Measurements from ENCODE around the gene NFASC. TPM values are rescaled to one million over a fixed set of nuclear protein-coding genes. Genes with fewer than 3 reads are reported as not detected.

Gene NFASC
- polyA plus RNA-seq, 4 donors: 0.22 to 5.8 (median 3.0) TPM

GRCh38 chr1:205038132-205038786 is 167.6 kb downstream of the NFASC start:
- WGBS, 3 donors: 77 to 82% (median 82%) methylated on average over 5 to 6 of the region's 6 CpGs
- Histone ChIP-seq H3K4me3 (ENCODE audit: low read depth in 1 of 3, low read length in 3 of 3) (no peak overlapping the region), H3K4me1 (ENCODE audit: control insufficient read depth in 3 of 3, insufficient read depth in 2 of 3, low read depth in 1 of 3, low read length in 2 of 3) (no peaks in the 10 kb centered on the region), H3K27ac (ENCODE audit: low read depth in 1 of 3, low read length in 2 of 3) (no peak overlapping the region), H3K36me3 (ENCODE audit: control insufficient read depth in 3 of 3, insufficient read depth in 2 of 3, low read depth in 1 of 3, low read length in 3 of 3) (no peaks in the 10 kb centered on the region), H3K27me3 (ENCODE audit: control insufficient read depth in 3 of 3, insufficient read depth in 3 of 3, low read length in 3 of 3) (peaks cover 2 to 25% (median 2%) of the 10 kb centered on the region in 3 donors), H3K9me3 (ENCODE audit: control insufficient read depth in 2 of 2, insufficient read depth in 1 of 2, low read depth in 1 of 2, low read length in 1 of 2) (peaks cover 0 to 5% of the 10 kb centered on the region in 2 donors)
- FAIRE-seq (no peak), DNase-seq (no peak)

- FAIRE-seq (no peak), DNase-seq (no peak)
- Histone ChIP-seq H3K27me3 (ENCODE audit: control insufficient read depth in 3 of 3, insufficient read depth in 3 of 3, low read length in 3 of 3) (peaks cover 5 to 54% (median 17%) of the 10 kb centered on the region in 3 donors), H3K4me1 (ENCODE audit: control insufficient read depth in 3 of 3, insufficient read depth in 2 of 3, low read depth in 1 of 3, low read length in 2 of 3) (no peaks in the 10 kb centered on the region), H3K36me3 (ENCODE audit: control insufficient read depth in 3 of 3, insufficient read depth in 2 of 3, low read depth in 1 of 3, low read length in 3 of 3) (no peaks in the 10 kb centered on the region), H3K27ac (ENCODE audit: low read depth in 1 of 3, low read length in 2 of 3) (no peak overlapping the region), H3K4me3 (ENCODE audit: low read depth in 1 of 3, low read length in 3 of 3) (no peak overlapping the region), H3K9me3 (ENCODE audit: control insufficient read depth in 2 of 2, insufficient read depth in 1 of 2, low read depth in 1 of 2, low read length in 1 of 2) (peaks cover 0 to 1% of the 10 kb centered on the region in 2 donors)
- 10 to 31% (median 19%) methylated on average over 4 of the region's 4 CpGs for WGBS, 3 donors
These were observed 170.5 kb downstream of the NFASC start for GRCh38 chr1:205041001-205041715.

- H3K4me3 ChIP-seq (ENCODE audit: low read depth in 1 of 3, low read length in 3 of 3): no peak overlapping the region
- no peaks in the 10 kb centered on the region for H3K9me3 ChIP-seq (ENCODE audit: control insufficient read depth in 2 of 2, insufficient read depth in 1 of 2, low read depth in 1 of 2, low read length in 1 of 2)
- no peak for FAIRE-seq
- no peaks in the 10 kb centered on the region for H3K4me1 ChIP-seq (ENCODE audit: control insufficient read depth in 3 of 3, insufficient read depth in 2 of 3, low read depth in 1 of 3, low read length in 2 of 3)
- no peaks in the 10 kb centered on the region for H3K36me3 ChIP-seq (ENCODE audit: control insufficient read depth in 3 of 3, insufficient read depth in 2 of 3, low read depth in 1 of 3, low read length in 3 of 3)
- no peak overlapping the region for H3K27ac ChIP-seq (ENCODE audit: low read depth in 1 of 3, low read length in 2 of 3)
- DNase-seq: no peak
- 55 to 65% (median 63%) methylated on average over 14 to 16 of the region's 16 CpGs for WGBS, 3 donors
- peaks cover 5 to 64% (median 17%) of the 10 kb centered on the region in 3 donors for H3K27me3 ChIP-seq (ENCODE audit: control insufficient read depth in 3 of 3, insufficient read depth in 3 of 3, low read length in 3 of 3)
These were observed 171.6 kb downstream of the NFASC start for GRCh38 chr1:205041998-205042910.

GRCh38 chr1:205042911-205043806 is 172.5 kb downstream of the NFASC start, which contains the start of gene CNTN2:
TSS of gene CNTN2 (plus strand) at chr1:205043212. CDS start at chr1:205053186, 9,974 bp downstream.
- DNase-seq: no peak
- Histone ChIP-seq H3K36me3 (ENCODE audit: control insufficient read depth in 3 of 3, insufficient read depth in 2 of 3, low read depth in 1 of 3, low read length in 3 of 3) (no peaks in the 10 kb centered on the region), H3K27ac (ENCODE audit: low read depth in 1 of 3, low read length in 2 of 3) (no peak within 1 kb of the TSS), H3K9me3 (ENCODE audit: control insufficient read depth in 2 of 2, insufficient read depth in 1 of 2, low read depth in 1 of 2, low read length in 1 of 2) (no peaks in the 10 kb centered on the region), H3K27me3 (ENCODE audit: control insufficient read depth in 3 of 3, insufficient read depth in 3 of 3, low read length in 3 of 3) (peaks cover 5 to 72% (median 17%) of the 10 kb centered on the region in 3 donors), H3K4me3 (ENCODE audit: low read depth in 1 of 3, low read length in 3 of 3) (no peak within 1 kb of the TSS), H3K4me1 (ENCODE audit: control insufficient read depth in 3 of 3, insufficient read depth in 2 of 3, low read depth in 1 of 3, low read length in 2 of 3) (no peaks in the 10 kb centered on the region)
- 12 to 15% (median 13%) methylated on average over 29 to 53 of the region's 53 CpGs for WGBS, 3 donors
- FAIRE-seq: no peak

GRCh38 chr1:205043866-205044265 is 173.2 kb downstream of the NFASC start:
- H3K27me3 ChIP-seq (ENCODE audit: control insufficient read depth in 3 of 3, insufficient read depth in 3 of 3, low read length in 3 of 3): peaks cover 5 to 74% (median 18%) of the 10 kb centered on the region in 3 donors
- no peak overlapping the region for H3K27ac ChIP-seq (ENCODE audit: low read depth in 1 of 3, low read length in 2 of 3)
- 30 to 31% (median 30%) methylated on average over 4 of the region's 4 CpGs for WGBS, 3 donors
- FAIRE-seq (no peak), DNase-seq (no peak)
- no peak overlapping the region for H3K4me3 ChIP-seq (ENCODE audit: low read depth in 1 of 3, low read length in 3 of 3)
- no peaks in the 10 kb centered on the region for H3K4me1 ChIP-seq (ENCODE audit: control insufficient read depth in 3 of 3, insufficient read depth in 2 of 3, low read depth in 1 of 3, low read length in 2 of 3)
- no peaks in the 10 kb centered on the region for H3K9me3 ChIP-seq (ENCODE audit: control insufficient read depth in 2 of 2, insufficient read depth in 1 of 2, low read depth in 1 of 2, low read length in 1 of 2)
- no peaks in the 10 kb centered on the region for H3K36me3 ChIP-seq (ENCODE audit: control insufficient read depth in 3 of 3, insufficient read depth in 2 of 3, low read depth in 1 of 3, low read length in 3 of 3)

GRCh38 chr1:205044741-205045140 is 174.1 kb downstream of the NFASC start:
- no peaks in the 10 kb centered on the region for H3K4me1 ChIP-seq (ENCODE audit: control insufficient read depth in 3 of 3, insufficient read depth in 2 of 3, low read depth in 1 of 3, low read length in 2 of 3)
- 18 to 34% (median 29%) methylated on average over 5 of the region's 5 CpGs for WGBS, 3 donors
- peaks cover 5 to 74% (median 18%) of the 10 kb centered on the region in 3 donors for H3K27me3 ChIP-seq (ENCODE audit: control insufficient read depth in 3 of 3, insufficient read depth in 3 of 3, low read length in 3 of 3)
- no peak overlapping the region for H3K4me3 ChIP-seq (ENCODE audit: low read depth in 1 of 3, low read length in 3 of 3)
- H3K9me3 ChIP-seq (ENCODE audit: control insufficient read depth in 2 of 2, insufficient read depth in 1 of 2, low read depth in 1 of 2, low read length in 1 of 2): no peaks in the 10 kb centered on the region
- DNase-seq (no peak), FAIRE-seq (no peak)
- no peak overlapping the region for H3K27ac ChIP-seq (ENCODE audit: low read depth in 1 of 3, low read length in 2 of 3)
- H3K36me3 ChIP-seq (ENCODE audit: control insufficient read depth in 3 of 3, insufficient read depth in 2 of 3, low read depth in 1 of 3, low read length in 3 of 3): no peaks in the 10 kb centered on the region

- DNase-seq (no peak), FAIRE-seq (no peak)
- WGBS, 3 donors: 32 to 42% (median 35%) methylated on average over 11 of the region's 11 CpGs
- Histone ChIP-seq H3K27me3 (ENCODE audit: control insufficient read depth in 3 of 3, insufficient read depth in 3 of 3, low read length in 3 of 3) (peaks cover 5 to 73% (median 18%) of the 10 kb centered on the region in 3 donors), H3K4me3 (ENCODE audit: low read depth in 1 of 3, low read length in 3 of 3) (no peak overlapping the region), H3K9me3 (ENCODE audit: control insufficient read depth in 2 of 2, insufficient read depth in 1 of 2, low read depth in 1 of 2, low read length in 1 of 2) (no peaks in the 10 kb centered on the region), H3K27ac (ENCODE audit: low read depth in 1 of 3, low read length in 2 of 3) (no peak overlapping the region), H3K36me3 (ENCODE audit: control insufficient read depth in 3 of 3, insufficient read depth in 2 of 3, low read depth in 1 of 3, low read length in 3 of 3) (no peaks in the 10 kb centered on the region), H3K4me1 (ENCODE audit: control insufficient read depth in 3 of 3, insufficient read depth in 2 of 3, low read depth in 1 of 3, low read length in 2 of 3) (no peaks in the 10 kb centered on the region)
These were observed 174.5 kb downstream of the NFASC start for GRCh38 chr1:205045146-205045545.
